ENCODE measurements around the gene PELO. TPM values are rescaled to one million over a fixed set of nuclear protein-coding genes. Genes with fewer than 3 reads are reported as not detected.

The PELO gene
- total RNA-seq, 2 experiments from 2014 or later = 41.8 to 63.4 TPM

DNA sequence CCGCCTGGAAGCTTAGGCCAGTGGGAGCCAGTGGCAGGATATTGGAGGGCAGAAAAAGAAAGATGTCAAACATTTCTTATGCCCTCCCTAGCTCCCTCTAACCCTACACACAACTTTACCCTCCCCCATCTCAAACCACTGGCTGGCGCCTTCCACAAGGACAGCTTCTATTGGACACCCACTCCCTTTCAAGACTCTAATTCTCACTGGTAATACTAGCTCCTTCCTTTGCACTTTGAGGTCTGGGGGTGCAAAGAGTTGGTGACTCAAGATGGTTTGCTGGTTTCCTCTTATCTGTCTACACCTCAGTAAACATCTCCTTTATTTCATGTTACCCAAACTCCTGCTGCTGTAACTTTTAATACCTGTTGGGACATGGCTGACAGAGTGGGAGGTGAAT lies 11.6 kb upstream of the PELO start:
- Mint-ChIP-seq H3K27me3 (no peaks in the 10 kb centered on the region), H3K4me1 (peaks cover 52% of the 10 kb centered on the region), H3K27ac (peak overlapping the region; percentile 77), H3K9me3 (ENCODE audit: low read depth) (no peaks in the 10 kb centered on the region), H3K4me3 (peak overlapping the region; percentile 46), H3K36me3 (peaks cover 12% of the 10 kb centered on the region)
- ATAC-seq = peak; percentile 67
- DNase-seq = peak; percentile 85
- CTCF ChIA-PET = interaction anchor here (0.9 to 4.6 kb wide), 13 partner anchors 9 to 212 kb away, joined by 3 to 14 read pairs (median 5); partner anchors contain the start of genes ITGA1 and PELO

DNA sequence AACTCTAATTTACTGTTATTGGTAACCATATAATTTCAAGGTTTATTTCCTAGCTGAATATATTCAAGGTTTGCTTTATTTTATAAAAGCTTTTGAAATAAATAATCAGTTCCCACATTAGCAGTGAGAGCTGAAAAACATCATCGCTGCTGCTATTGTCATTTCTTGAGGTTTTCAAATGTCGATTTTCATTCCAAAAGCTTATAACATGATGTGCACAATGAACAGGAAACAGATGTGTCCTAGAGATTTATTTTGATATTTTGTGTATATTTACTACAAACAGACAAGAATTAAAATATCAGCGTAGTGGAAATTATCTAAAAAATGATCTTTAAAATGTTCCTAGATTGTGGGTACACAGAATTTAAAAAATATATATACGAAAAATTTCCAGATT lies 10.5 kb upstream of the PELO start:
- Mint-ChIP-seq H3K9me3 (ENCODE audit: low read depth) (no peaks in the 10 kb centered on the region), H3K36me3 (peaks cover 12% of the 10 kb centered on the region), H3K27ac (no peak overlapping the region), H3K4me3 (no peak overlapping the region), H3K27me3 (no peaks in the 10 kb centered on the region), H3K4me1 (peaks cover 42% of the 10 kb centered on the region)
- ATAC-seq (no peak), DNase-seq (no peak)
- CTCF ChIA-PET = interaction anchor here (1.1 to 4.6 kb wide), 8 partner anchors 10 to 138 kb away, joined by 3 to 14 read pairs (median 6); no protein-coding TSS in a partner anchor

DNA sequence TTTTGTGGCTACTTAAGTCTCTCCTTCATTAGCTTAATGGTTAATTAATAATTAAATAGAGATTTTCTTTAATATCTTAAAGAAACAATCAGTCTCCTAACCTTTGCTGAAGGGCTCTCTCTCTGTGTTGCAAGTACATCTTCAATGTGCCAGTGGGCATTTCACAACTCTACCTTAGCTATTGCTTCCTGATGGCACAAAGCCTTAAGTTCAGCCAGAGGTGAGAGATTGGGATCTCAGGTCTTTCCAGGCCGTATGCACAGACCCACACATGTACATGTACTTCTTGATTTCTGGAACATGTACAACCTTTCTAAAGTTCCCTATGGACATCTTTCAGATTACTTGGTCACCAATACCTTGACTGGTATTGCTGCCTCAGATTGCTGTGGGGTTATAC lies 8.9 kb upstream of the PELO start:
- no peak overlapping the region for H3K27ac Mint-ChIP-seq
- peaks cover 12% of the 10 kb centered on the region for H3K36me3 Mint-ChIP-seq
- no peaks in the 10 kb centered on the region for H3K27me3 Mint-ChIP-seq
- CTCF ChIA-PET = interaction anchor here (1.1 to 2.6 kb wide), 3 partner anchors 13 to 86 kb away, joined by 4 to 6 read pairs (median 6); no protein-coding TSS in a partner anchor
- no peak overlapping the region for H3K4me3 Mint-ChIP-seq
- H3K9me3 Mint-ChIP-seq (ENCODE audit: low read depth) = no peaks in the 10 kb centered on the region
- ATAC-seq (no peak), DNase-seq (no peak)
- peaks cover 33% of the 10 kb centered on the region for H3K4me1 Mint-ChIP-seq

DNA sequence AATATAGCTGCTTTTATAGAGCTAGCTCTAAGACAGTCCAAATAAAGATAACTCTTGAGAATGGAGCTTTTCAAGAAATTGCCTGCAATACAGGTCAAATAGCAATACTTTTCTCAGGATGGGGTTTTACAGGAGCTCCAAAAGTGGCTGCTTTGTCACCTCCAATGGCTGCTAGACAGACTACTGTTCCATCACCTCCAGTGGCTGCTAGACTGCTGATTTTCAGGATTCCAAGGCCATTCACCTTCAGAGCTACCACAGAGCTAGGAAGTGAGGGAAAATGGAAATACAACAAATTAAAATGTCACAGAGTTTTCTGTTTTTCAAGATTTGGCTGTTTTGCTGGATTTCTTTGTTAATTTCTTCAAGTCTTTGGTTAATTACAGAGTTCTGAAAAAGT lies 8.5 kb upstream of the PELO start:
- Mint-ChIP-seq H3K4me3 (no peak overlapping the region), H3K9me3 (ENCODE audit: low read depth) (no peaks in the 10 kb centered on the region), H3K27me3 (no peaks in the 10 kb centered on the region), H3K27ac (no peak overlapping the region), H3K36me3 (peaks cover 9% of the 10 kb centered on the region), H3K4me1 (peaks cover 28% of the 10 kb centered on the region)
- ATAC-seq (no peak), DNase-seq (no peak)
- CTCF ChIA-PET = interaction anchor here (1.1 to 2.6 kb wide), 3 partner anchors 13 to 86 kb away, joined by 4 to 6 read pairs (median 6); no protein-coding TSS in a partner anchor

DNA sequence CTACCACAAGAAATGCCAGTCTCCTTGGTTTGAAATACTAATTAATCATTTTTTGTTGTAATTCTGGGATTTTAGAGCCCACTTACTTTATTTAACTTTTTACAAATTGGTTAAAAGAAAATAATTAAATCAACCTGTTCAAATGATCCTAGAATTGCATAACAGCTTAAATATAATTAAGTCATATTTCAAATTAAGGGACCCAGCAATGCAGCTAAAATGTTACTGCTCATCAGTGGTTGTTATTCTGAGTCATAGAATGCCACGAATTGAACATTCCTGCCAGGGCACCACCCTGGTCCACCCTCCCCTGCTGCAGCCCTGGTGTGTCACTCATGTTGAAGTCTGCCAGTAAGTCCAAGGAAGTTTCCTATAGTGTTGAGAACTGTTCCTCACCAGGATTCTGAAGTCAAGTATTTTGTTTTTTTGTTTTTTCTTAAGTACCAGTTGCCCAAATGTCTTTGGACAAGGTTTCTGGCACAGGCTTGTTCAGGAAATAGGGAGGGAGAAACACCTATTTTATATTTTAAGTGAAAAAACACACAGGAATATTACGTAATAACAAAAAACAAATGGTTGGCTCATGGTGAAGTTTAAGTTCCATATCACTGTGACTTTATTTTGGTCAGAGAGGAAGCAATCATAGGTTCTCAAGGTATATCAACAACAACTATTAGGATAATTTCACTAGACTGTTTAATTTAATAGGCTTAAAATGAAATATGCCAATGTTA lies 4.3 kb upstream of the PELO start:
- Mint-ChIP-seq H3K36me3 (peaks cover 4% of the 10 kb centered on the region), H3K4me3 (no peak overlapping the region), H3K4me1 (peaks cover 19% of the 10 kb centered on the region), H3K9me3 (ENCODE audit: low read depth) (no peaks in the 10 kb centered on the region), H3K27ac (no peak overlapping the region), H3K27me3 (peaks cover 2% of the 10 kb centered on the region)
- no peak for DNase-seq
- ATAC-seq = no peak
- CTCF ChIA-PET = interaction anchor here (0.7 kb wide), 1 partner anchor 21 kb away, joined by 3 read pairs; no protein-coding TSS in a partner anchor

DNA sequence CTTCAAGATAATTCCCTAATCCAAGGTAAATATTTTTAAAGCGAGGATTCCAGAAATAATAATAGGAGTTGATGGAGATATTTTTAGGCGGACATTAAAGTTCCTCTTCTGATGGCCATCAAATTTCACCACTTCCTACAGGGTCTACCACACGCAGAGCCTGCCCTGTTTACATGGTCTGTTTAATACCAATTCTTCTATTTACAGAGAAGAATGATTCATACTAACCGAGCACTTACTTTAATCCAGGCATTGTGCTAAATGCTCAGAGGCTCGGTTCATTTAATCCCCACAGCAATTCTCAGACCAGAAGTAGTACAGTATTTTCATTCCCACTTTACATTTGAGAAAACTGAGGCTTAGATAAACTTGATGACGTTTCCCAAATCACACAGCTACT lies 3.0 kb upstream of the PELO start:
- Mint-ChIP-seq H3K4me3 (no peak overlapping the region), H3K27ac (no peak overlapping the region), H3K4me1 (peaks cover 28% of the 10 kb centered on the region), H3K9me3 (ENCODE audit: low read depth) (no peaks in the 10 kb centered on the region), H3K36me3 (no peaks in the 10 kb centered on the region), H3K27me3 (peaks cover 2% of the 10 kb centered on the region)
- no peak for ATAC-seq
- CTCF ChIA-PET = no interaction called here
- no peak for DNase-seq

DNA sequence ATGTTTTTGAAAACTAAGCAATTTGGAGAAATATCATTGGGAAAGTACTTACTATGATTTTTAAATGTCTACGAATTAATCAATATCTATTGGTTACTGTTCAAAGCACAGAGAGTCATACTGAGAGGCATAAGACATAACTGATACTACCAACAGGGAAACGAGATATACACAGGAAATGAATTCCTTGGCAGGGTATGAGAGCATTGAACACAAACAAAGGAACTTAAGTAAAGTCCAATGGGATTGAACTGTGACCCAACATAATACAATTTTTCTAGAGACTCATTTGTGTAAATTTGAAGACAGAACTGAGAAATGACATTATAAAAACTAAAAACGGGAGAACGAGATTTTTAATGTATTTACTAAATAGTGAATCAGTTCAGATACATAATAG lies 1.3 kb upstream of the PELO start:
- peaks cover 2% of the 10 kb centered on the region for H3K27me3 Mint-ChIP-seq
- no peak overlapping the region for H3K27ac Mint-ChIP-seq
- DNase-seq = no peak
- peaks cover 44% of the 10 kb centered on the region for H3K4me1 Mint-ChIP-seq
- CTCF ChIA-PET = interaction anchor here (2.2 to 4.1 kb wide), 2 partner anchors 10 to 14 kb away, joined by 8 to 34 read pairs; no protein-coding TSS in a partner anchor
- ATAC-seq = no peak
- no peak overlapping the region for H3K4me3 Mint-ChIP-seq
- H3K9me3 Mint-ChIP-seq (ENCODE audit: low read depth) = no peaks in the 10 kb centered on the region
- H3K36me3 Mint-ChIP-seq = peaks cover 9% of the 10 kb centered on the region

DNA sequence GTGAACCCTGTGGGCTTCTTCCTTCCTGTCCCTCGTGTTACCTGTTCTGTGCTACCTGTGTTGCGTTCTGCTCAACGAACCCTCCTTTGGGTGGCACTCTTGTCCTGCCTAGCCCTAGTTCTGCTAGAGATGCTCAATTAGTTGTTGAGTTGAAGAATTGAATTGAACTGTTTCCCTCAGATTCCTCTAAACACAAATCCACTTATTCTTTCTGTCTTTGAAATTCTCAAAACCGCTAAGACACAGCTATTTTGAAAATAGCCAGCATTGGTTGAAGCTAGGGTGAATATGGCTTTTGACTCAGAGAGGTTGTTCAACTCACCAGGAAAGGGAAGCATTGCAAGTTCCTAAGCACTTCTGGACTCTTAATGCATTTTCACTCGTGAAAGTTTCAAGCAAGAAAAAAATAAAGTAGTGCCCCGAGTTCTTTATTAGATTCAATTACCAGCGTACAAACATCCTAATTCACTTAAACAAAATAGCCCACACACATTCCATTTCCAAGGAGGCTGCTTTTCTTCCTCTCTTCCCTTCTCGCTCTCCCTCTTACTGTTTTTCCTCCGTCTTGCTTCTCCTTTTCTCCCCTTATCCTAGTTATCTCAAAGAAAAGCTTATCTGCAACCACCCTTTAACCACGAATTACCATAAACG lies 642 bp upstream of the PELO start:
- peaks cover 45% of the 10 kb centered on the region for H3K4me1 Mint-ChIP-seq
- CTCF ChIA-PET = interaction anchor here (0.5 to 4.1 kb wide), 16 partner anchors 9 to 202 kb away, joined by 3 to 34 read pairs (median 6); partner anchors contain the start of gene ITGA2
- H3K27me3 Mint-ChIP-seq = peaks cover 2% of the 10 kb centered on the region
- H3K27ac Mint-ChIP-seq = peak overlapping the region; percentile 84
- no peaks in the 10 kb centered on the region for H3K9me3 Mint-ChIP-seq (ENCODE audit: low read depth)
- peak overlapping the region; percentile 92 for H3K4me3 Mint-ChIP-seq
- H3K36me3 Mint-ChIP-seq = peaks cover 10% of the 10 kb centered on the region
- peak; percentile 57 for DNase-seq
- ATAC-seq = no peak

DNA sequence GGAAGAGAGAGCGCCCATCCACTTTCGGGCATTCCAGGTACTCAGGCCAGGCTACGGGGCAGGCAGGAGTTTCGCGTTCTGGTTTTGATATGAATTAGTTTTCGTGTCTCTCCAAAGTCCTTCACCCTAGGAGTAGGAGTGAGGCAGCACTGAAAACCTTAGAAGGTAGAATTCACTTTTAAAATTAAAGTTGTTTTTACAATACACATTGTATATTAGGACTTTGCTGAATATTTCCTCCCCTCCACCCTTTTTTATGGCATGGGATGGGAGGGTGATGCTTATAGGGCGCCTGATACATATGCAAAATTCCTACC lies 747 bp downstream of the PELO start:
- peak overlapping the region; percentile 92 for H3K4me3 Mint-ChIP-seq
- H3K27me3 Mint-ChIP-seq = peaks cover 2% of the 10 kb centered on the region
- peak overlapping the region; percentile 67 for H3K27ac Mint-ChIP-seq
- ATAC-seq = no peak
- CTCF ChIA-PET = interaction anchor here (1.1 to 4.1 kb wide), 12 partner anchors 8 to 135 kb away, joined by 3 to 34 read pairs (median 6); no protein-coding TSS in a partner anchor
- no peak for DNase-seq
- peaks cover 52% of the 10 kb centered on the region for H3K4me1 Mint-ChIP-seq
- peaks cover 14% of the 10 kb centered on the region for H3K36me3 Mint-ChIP-seq
- no peaks in the 10 kb centered on the region for H3K9me3 Mint-ChIP-seq (ENCODE audit: low read depth)

DNA sequence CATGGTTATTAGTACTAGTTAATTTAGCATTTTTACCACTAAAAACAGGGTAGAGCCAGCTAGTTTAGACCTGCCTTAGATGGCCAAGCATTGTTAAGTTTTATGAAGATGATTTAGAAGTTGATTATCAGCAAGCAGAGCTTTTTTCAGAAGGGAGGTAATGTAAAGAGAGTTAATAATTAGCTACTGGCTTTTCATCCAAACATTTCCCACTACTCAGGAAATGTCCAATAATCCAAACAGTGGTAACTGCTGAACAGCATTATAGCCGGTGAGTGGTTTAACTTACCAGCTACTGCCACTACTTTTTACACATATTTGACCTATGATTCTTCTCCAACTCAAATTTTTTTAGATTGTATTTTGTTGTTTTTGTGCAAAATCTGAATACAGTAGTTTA lies 1.7 kb downstream of the PELO start:
- Mint-ChIP-seq H3K4me3 (peak overlapping the region; percentile 92), H3K4me1 (peaks cover 55% of the 10 kb centered on the region), H3K36me3 (peaks cover 14% of the 10 kb centered on the region), H3K27ac (peak overlapping the region; percentile 67), H3K9me3 (ENCODE audit: low read depth) (no peaks in the 10 kb centered on the region), H3K27me3 (peaks cover 2% of the 10 kb centered on the region)
- ATAC-seq = no peak
- no peak for DNase-seq
- CTCF ChIA-PET = interaction anchor here (1.0 to 4.1 kb wide), 4 partner anchors 11 to 126 kb away, joined by 3 to 34 read pairs (median 6); no protein-coding TSS in a partner anchor

DNA sequence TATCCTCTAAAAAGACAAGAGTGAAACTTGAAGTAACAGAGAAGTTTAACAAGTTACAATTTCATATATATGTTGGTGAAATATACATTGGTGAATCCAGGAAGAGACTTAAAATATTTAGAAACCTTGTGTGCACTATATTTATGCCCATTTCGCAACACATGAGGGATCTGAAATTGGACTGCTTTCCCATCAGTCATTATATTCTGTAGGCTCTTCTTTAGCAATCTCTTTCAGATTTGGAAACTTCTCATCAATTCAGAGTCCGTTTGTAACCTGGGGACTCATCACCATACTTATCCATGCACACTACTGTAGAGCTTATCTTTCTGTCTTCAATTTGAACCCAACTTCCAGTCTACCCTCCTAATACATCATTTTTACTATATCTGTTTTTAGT lies 2.1 kb downstream of the PELO start:
- no peak for ATAC-seq
- no peak for DNase-seq
- peaks cover 2% of the 10 kb centered on the region for H3K27me3 Mint-ChIP-seq
- H3K4me3 Mint-ChIP-seq = peak overlapping the region; percentile 92
- CTCF ChIA-PET = interaction anchor here (1.0 to 4.1 kb wide), 4 partner anchors 10 to 126 kb away, joined by 3 to 34 read pairs (median 6); no protein-coding TSS in a partner anchor
- peak overlapping the region; percentile 67 for H3K27ac Mint-ChIP-seq
- H3K36me3 Mint-ChIP-seq = peaks cover 14% of the 10 kb centered on the region
- H3K9me3 Mint-ChIP-seq (ENCODE audit: low read depth) = no peaks in the 10 kb centered on the region
- peaks cover 57% of the 10 kb centered on the region for H3K4me1 Mint-ChIP-seq

DNA sequence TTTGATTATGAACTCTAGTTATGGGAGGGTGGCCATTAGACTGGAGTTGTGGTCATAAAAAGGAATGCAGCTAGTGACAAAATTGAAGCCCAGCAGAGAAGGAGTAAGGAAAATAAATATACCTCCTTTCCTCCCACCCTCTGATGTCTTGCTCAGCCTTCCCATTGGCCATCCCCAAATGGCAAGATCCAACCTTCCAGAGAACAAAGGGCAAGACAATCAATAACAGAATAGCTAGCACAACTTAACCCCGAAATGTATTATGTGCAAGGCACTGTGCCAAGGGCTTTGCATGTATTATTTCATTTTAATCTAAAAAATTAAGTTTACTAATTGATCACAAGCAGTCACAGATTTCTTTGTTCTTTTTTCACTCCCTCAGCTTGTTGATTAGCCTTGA lies 3.6 kb downstream of the PELO start:
- ATAC-seq = no peak

DNA sequence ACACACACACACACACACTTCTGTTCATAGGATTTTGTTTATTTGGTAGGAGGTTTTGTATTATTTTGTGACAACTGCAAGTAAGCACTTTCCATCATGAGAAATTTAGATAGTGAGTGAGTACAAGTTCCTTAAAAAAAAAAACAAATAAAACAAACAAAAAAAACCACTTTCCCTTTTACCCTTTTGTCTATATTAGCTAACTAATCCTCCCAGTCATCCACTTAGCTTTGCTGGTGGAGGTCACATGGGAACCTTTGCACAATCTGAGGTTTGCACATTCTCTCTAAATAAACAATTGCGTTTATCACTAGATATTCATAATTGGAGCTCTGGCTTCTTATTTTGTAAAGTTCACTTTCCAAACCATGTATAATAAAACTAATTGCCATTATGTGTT lies 6.8 kb downstream of the PELO start:
- no peak overlapping the region for H3K27ac Mint-ChIP-seq
- no peak for DNase-seq
- CTCF ChIA-PET = interaction anchor here (1.2 kb wide), 1 partner anchor 101 kb away, joined by 4 read pairs; no protein-coding TSS in a partner anchor
- peaks cover 16% of the 10 kb centered on the region for H3K36me3 Mint-ChIP-seq
- peaks cover 59% of the 10 kb centered on the region for H3K4me1 Mint-ChIP-seq
- no peaks in the 10 kb centered on the region for H3K9me3 Mint-ChIP-seq (ENCODE audit: low read depth)
- H3K4me3 Mint-ChIP-seq = no peak overlapping the region
- no peaks in the 10 kb centered on the region for H3K27me3 Mint-ChIP-seq
- no peak for ATAC-seq

More for the DNA sequence above, 3.6 kb downstream of the PELO start:
- H3K36me3 Mint-ChIP-seq = peaks cover 14% of the 10 kb centered on the region
- H3K27ac Mint-ChIP-seq = no peak overlapping the region
- H3K27me3 Mint-ChIP-seq = no peaks in the 10 kb centered on the region
- no peaks in the 10 kb centered on the region for H3K9me3 Mint-ChIP-seq (ENCODE audit: low read depth)
- H3K4me3 Mint-ChIP-seq = peak overlapping the region; percentile 92
- CTCF ChIA-PET = interaction anchor here (0.7 to 1.6 kb wide), 5 partner anchors 8 to 127 kb away, joined by 3 read pairs; no protein-coding TSS in a partner anchor
- peaks cover 55% of the 10 kb centered on the region for H3K4me1 Mint-ChIP-seq
- DNase-seq = no peak
